Iris pigment epithelial cell (primary cell): Measurements from ENCODE around the gene YTHDF1.
A peak's percentile ranks its signal among the peaks of the same experiment; 100 is the strongest.

Experiments used
- DNase-seq: peaks from one replicate; pipeline ENCODE4 v3.0.0-alpha.2; 2011; ENCODE audit warnings: low read depth

The YTHDF1 gene

DNA sequence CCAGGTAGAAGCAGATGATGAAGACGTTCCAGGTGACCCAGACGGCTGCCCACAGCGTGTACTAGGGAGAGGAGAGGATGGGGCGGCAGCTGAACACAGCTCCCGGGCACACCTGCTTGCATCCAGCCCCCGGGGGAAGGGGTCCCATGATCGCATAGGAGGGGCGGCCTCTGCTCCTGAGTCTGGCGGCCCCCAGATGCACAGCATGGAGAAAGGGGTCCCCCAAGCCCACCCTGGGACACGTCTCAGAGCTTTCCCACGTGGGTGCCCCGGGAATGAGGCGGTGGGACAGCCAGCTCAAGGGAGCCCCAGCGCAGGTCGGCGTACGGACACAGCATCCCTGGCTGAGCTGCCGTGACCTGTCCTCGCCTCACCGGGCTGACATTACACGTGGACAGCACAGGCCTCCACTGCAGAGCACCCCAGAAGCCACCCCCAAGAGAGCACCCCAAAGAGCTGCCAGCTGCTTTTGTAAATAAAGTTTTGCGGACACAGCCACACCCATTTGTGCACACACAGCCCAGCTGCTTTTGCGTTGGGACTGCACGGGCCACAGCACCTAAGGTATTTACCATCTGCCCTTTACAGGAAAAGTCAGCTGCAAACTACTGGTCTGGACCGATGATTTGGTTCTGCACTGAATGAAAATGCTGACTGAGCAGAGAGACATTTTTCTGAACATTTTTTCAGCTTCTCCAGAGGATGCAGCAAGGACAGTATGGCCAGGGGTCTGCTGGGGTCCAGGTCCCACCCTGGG is 33.1 kb upstream of the YTHDF1 start:
- DNase-seq: no peak

DNA sequence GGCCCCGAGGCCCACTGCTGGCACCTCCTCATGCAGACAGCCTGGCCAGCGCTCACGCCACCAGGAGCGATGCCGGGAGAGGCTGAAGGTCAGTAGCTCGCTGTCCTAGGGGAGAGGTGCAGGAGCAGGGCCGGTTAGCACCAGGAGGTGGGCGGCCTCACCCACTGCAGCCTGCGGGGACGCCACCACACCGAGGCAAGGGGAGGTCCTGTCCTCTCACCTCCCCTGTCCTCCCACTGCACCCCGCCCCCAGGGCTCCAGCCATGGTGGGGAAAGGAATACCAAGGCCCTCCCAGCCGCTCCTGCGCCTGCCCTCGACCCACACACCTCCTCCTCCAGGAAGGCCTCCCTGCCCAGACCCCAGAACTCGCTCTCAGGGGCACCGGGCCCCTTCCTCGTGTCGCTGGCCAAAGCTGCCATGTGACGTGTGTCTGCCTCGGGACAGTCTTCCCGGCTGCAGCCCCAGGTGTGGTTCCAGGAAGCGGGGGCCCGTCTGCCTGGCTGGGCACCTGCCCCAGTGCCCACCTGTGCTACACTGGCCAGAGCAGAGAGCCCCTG is 31.8 kb upstream of the YTHDF1 start:
- no peak for DNase-seq

DNA sequence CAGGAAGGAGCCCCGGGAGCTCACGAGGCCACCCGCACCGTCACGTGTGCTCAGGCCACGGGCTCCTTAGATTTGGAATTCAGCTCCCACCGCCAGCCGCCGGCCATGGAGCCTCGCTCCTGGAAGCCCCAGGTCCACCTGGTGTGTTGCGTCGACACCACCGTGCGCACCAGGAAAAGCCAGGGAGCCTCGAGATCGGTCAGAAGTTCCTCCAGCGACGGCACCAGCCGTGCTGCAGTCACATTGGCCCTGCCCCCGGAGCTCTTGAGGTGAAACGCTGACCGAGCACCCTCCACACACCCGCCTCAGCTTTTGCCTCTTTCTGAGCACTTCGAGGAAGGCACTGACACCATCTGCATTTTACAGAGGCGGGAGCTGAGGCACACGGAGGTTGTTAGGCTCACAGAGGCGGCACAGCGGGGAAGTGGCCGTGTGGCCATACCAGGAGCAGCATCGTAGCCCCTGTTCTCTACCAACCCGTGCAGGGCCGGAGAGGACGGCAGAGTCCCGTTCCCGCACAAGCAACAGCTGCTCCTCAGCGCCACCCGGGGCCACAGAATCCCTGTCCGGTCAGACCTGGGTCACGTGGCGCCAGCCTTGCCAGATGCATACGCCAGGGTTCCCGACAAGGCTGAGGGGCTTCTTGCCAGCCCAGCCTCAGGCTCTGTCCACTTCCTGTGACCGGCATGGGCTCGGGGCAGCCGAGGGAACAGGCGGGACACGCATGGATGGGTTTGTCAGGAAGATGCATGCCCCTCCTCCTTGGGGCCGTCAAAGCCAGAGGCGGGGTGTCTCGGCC is 30.8 kb upstream of the YTHDF1 start:
- no peak for DNase-seq

DNA sequence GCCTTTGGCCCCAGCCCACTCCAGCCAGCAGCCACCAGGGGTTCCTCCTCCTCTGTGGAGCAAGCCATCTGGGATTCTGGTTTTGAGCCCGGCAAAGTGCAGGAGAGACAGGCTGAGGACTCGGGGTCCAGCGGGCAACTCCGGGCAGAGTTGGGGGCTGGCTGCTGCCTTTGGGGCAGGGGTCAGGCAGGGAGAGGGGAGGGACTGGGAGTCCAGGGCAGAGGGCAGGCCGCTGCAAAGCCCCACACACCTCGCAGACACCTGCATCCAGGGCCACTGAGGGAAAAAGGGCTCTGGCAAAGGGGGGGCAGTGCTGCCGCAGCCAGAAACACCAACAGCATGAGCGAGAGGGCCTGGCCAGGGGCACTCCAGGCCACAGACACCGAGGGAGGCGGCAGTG is 28.5 kb upstream of the YTHDF1 start:
- no peak for DNase-seq

DNA sequence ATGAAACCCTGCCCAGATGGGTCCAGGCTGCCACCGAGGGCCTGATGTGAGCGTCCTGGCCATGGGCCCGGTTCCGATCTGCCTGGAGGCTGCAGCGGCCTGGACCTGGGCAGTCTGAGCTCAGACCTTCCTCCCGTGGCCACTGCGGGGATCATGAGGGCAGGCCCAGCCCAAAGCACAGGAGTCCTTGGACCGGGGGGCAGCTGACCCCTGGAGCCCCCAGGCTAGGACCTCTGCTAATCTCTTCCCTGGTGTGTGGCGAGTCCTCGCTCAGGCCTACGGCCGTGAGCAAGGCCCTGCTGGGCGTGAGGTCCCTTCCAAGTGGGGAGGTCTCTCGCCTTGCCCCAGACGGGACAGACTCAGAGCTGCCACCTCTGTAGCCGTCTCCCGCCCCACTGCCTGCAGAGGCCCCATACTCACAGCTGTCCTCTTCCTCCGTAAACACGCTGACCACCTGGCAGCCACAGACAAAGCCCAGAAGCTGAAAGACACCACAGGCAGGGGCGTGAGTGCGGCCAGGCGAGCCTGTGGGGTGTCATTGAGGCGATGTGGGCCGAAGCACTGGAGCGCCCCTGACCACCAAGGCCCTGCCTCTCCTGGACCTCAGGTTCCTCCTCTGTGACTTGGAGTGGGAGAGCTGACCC is 27.8 kb upstream of the YTHDF1 start:
- DNase-seq: no peak

DNA sequence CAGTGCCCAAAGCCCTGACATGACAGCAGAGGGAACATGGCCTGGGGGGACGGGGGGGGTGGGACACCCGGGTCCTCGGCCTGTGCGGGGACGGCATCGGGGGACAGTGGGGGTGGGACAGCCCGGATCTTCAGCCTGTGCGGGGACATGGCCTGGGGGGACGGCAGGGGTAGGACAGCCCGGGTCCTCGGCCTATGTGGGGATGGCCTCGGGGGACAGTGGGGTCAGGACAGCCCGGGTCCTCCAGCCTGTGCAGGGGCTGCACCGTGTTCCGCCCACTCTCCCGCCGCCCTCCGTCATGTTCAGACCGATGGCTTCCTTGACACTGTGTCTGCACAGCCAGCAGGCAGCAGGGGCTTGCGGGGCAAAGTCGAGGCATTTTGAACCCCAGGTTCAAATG is 26.8 kb upstream of the YTHDF1 start:
- DNase-seq: no peak

DNA sequence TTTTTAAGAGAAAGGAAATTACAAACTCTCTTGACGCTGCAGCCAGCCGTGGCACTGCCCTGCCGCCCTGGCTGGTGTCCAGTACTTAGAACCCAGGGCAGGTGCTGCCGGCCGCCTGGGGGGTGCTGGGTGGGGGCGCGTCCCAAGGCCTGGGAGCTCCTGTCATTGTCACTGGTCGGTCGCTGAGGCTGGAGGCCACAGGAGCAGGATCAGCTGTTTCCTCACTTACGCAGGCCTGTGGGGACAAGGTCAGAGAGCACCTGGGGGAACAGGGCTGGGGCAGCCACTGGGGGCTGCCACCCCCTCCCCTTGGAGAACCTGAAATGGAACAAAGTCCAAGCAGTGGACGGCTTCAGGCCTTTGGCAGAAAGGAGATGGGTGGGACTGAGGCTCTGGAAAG is 25.3 kb upstream of the YTHDF1 start:
- no peak for DNase-seq

DNA sequence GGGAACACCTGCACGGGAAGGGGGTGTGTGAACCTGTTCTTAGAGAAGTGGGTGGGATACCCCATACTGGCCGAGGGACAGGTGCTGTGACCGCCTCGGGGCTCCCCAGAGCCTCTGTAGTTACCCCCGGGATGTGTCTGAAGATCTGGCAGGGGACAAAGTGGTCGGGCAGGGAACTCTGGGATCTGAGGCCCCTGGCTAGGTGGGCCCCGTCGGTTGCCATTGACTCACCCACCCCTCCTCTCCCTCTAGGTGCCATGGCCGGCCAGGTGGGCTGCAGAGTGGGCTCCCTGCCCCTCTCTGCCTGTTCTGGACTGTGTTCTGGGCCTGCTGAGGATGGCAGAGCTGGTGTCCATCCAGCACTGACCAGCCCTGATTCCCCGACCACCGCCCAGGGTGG is 24.1 kb upstream of the YTHDF1 start:
- no peak for DNase-seq

DNA sequence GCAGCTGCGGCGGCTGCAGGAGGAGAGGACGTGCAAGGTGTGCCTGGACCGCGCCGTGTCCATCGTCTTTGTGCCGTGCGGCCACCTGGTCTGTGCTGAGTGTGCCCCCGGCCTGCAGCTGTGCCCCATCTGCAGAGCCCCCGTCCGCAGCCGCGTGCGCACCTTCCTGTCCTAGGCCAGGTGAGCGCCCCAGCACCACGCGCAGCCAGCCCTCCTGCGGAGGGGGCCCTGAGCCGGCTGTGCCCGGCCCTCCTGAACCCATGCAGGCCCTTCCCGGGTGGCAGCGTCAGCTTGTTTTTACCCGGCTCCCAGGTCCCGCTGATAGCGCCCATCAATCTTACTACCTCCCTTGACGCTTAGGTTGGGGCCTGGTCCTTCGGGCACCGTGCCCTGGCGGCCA is 23.5 kb upstream of the YTHDF1 start:
- no peak for DNase-seq

DNA sequence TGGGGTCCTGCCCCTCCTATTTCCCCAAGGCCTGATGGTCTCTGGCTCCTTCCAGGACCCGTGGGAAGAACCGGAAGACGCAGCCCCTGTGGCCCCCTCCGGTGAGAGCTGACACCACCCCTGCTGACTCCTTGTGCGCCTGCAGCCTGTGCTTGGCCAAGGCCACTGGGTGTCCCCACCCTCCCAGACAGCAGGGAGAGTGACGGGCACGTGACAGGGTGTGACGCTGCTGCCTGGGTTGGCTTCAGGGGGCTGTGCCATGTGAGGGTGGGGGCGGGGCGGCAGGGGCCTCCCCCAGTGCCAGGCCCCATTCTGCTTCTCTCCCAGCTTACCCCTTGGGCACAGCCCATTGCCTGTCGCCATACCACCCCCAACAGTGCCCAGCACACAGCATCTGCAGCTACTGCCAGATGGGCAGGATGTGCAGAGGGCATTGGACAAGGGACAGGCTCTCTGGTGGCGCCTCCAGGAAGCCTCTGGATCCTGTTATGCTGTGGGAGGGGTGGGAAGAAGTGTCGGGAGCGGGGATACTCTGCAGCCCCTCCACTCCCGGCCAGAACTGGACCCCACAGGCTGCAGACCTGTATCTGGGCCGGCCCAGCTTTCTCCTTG is 22.7 kb upstream of the YTHDF1 start:
- no peak for DNase-seq

DNA sequence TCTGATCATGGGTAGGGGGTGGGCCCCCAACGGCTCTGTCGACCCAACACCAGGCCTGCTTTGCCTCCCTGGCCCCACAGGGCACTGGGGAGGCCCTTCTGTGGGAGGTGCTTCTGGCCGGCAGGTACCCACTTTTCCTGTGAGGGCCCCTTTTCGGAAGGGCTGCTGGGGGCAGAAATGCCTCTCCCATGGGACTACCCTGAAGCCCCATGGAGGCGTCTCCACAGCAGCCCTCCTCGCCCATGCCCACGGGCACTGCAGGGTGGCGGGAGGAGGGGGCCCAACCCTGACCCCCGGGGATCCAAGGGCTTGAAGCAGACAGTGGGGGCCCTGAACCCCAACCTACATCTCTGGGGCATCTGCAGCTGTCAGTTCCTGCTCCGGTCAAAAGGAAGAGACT is 22.1 kb upstream of the YTHDF1 start:
- no peak for DNase-seq

DNA sequence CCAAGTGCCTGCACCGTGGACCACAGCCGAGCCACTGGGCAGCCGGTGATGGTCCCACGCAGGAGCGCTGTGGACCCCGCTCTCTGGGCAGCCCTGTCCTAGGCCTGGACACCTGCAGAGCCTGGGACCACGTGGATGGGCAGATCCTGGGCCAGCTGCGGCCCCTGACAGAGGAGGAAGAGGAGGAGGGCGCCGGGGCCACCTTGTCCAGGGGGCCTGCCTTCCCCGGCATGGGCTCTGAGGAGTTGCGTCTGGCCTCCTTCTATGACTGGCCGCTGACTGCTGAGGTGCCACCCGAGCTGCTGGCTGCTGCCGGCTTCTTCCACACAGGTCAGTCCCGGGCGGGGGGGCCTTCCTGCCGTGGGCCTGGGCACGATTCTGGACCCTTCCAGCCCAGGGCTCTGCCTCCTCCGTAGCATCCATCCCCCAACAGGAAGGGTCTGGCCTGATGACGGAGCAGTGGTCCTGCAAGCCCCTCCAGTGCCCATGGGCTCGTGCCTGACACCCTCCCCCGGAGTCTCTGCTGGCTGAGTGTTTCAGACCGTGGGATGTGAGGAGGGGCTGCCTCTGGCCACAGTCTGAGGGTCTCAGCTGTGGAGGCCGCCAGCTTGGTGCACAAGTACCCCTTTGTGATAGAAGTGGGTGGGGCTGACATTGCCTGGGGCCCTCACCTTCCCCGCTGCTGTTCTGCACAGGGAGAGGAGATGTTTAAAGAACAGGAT is 20.3 kb upstream of the YTHDF1 start:
- no peak for DNase-seq

DNA sequence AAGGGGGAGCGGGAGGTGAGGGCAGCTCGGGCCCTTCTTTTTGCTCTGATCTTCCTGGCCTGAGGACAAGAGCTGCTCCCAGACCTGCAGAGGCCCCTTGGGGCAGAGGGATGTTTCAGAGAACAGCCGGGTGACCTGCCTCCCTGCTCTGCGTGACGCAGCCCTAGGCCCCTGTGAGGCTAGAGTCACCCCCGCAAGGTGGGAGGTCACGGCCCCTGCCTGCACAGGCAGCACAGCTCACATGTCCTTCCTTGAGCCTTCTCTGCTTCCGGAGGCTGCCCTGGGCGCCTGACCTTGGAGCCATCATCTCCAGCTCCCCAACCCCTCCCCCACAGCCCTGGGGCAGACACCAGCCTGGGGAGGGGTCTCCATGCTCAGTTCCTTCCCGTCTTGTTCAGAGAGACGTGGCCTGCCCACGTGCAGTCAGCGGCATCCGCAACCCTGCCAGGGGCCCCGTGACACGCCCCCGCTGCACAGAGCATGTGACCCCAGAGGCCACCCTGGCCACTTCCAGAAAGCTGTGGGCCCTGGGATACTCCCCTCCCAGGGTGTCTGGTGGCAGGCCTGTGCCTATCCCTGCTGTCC is 19.6 kb upstream of the YTHDF1 start, which contains the start of gene BIRC7:
Gene BIRC7, plus strand, starts transcription at position 507 of the 585 bp plus-strand sequence. CDS start 192 bp downstream, outside the sequence.
- DNase-seq: no peak

DNA sequence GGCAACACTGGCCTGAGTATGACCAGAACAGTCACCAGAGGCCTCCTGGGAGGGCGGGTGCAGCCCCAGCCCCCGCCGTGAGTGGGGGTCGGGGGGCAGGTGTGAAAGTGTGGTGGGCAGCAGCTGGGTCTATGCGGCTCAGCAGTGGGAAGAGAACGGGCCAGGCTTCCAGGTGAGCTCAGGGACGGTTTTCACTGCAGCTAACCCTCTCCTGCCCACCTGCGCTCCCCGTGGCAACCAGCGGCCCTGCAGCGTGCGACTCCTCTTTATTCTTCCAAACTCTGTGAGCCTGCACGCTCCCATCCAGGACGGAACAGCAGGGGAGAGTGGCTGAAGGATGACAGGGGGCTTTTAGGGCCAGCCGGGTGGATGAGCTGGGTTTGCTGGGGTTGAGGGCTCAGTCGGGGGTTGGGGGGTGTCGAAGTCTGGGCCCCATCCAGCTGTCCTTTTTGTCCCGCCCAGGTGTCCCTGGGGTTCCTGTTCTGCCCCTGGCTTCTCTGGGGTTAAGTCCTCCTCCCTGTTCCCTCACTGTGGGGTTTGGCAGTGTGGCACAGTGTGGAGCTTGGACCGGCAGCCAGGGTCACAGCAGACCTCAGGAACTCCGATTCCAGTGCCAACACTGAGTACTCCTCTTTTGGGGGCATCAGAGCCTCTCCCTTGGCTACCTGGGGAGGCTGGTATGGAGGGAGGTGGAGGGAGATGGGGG is 18.9 kb upstream of the YTHDF1 start:
- DNase-seq: peak; percentile 18

DNA sequence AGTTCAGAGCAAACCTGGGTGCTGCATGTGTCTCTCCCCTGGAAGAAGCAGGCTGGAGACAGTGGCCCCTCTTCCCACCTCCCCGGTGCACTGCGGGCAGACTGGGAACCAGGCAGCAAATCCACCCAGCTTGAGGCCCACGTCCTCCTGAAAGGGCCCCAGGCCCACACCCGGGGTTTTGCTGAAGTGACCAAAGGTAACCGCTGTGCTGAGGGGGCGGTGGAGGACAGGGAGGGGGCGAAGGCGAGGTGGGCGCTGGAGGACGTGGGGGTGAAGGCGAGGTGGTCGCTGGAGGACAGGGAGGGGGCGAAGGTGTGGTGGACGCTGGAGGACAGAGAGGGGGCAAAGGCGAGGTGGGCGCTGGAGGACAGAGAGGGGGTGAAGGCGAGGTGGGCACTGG is 18.0 kb upstream of the YTHDF1 start:
- DNase-seq: no peak

DNA sequence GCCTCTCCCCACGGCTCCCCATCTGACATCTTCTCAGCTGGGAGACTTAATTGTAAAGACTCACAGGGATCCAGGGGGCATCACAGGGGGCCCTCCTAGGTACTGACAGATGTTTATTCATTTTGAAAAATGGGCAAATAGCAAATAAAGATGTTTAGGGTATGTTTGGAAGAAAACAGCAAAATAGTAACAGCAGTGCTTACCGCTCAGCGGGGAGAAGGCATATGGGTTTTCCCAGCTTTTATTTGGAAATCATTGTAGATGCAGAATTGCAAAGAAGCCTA is 17.1 kb upstream of the YTHDF1 start:
- DNase-seq: no peak

DNA sequence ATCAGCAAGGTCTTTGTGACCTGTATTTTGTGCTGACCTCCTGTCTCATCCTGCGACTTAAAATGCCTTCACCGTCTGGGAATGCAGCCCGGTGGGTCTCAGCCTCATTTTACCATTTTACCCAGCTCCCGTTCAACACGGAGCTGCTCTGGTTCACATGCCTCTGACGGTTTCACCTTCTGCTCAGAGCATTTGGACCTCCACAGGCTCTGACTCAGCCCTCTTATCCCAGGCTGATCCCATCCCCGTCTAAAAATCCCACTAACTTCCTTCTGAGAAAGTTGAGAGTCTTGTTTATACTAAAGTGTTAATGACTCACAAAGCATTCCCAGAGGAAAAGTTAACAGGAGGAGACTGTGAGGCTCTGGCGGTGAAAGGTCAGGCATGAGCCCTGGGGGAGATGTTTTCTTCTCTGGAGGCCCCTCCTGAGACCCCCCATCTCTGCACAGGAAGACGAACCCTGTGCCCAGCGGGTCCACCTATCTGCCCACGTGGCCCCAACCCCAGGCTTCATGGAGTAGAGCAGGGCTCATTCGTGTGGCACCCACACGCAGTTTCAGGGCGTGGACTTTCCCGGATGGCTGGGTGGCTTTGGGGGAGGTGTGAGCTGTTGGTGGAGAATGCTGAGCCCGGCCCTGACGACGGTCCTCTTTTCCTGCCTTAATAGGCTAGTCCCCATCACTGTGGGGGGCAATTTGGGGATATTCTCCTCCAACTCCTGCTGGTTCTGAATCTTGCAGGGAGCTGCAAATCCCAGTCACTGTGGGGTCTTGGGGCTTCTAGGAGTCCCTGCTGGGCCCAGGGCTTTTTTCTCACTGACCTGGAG is 16.5 kb upstream of the YTHDF1 start:
- DNase-seq: peak; percentile 83

DNA sequence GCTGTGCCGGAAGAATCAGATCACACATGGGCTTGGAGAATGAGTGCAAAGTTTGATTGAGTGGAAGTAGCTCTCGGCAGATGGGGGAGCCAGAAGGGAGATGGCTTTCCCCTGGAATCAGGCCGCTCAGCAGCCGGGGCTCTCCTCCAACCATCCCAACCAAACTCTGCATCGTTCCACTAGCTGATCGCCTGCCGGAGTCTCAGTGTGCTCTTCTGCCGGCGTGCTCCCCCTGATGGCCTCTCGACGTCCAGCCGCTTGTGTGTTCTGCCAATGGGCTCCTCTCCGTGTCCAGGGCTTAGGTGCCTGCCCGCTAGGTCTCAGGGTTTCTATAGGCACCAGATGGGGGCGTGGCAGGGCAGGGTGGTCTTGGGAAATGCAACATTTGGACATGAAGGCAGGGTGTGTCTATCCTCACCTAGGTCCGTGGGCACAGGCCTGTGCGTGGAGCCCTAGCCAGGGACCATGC is 14.9 kb upstream of the YTHDF1 start:
- DNase-seq: peak; percentile 77

DNA sequence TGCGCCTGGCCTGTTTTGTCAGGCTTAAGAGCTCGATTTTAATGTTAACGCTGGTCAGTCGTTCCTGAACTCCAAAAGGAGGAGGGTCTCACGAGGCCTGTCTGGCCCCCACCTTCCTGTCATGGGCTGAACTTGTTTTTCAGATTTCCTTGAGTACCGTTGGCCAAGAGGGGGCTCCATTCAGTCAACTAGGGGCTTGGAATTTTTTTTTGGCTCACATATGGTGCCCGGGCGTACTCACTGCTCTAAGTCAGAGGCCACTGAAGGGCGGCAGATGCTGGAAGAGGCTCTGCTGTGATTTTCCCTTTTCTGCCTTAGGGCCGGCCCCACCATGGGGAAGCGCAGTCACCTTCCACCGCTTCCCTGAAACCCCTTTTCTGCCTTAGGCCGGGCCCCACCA is 12.9 kb upstream of the YTHDF1 start:
- DNase-seq: no peak

DNA sequence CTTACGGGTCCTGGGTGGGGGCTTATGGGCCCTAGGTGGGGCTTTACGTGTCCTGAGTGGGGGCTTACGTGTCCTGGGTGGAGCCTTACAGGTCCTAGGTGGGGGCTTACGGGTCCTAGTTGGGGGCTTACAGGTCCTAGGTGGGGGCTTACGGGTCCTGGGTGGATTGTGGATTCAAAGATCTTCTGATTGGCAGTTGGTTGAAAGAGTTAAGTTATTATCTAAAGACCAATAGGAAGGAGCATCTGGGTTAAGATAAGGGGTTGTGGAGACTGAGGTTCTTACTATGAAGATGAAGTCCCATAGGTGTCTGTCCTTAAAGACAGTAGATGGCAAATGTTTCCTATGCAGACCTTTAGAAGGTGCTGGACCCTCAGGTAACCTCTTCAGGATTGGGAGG is 11.3 kb upstream of the YTHDF1 start:
- no peak for DNase-seq
